Liver (tissue), 9 donors: ENCODE measurements around the gene PRDM12. TPM values are rescaled to one million over a fixed set of nuclear protein-coding genes. Genes with fewer than 3 reads are reported as not detected.

Experiments used
- DNase-seq: peaks from one replicate; pipeline ENCODE4 v3.0.0-alpha.2; 2017; ENCODE audit warnings: low spot score
- H3K27ac ChIP-seq, 2 donors: one replicate each; pipeline ENCODE4 v1.7.0; 2013; ENCODE audit warnings: inconsistent platforms in 2 of 2, low read length in 2 of 2, control low read depth in 1 of 2, low read depth in 1 of 2, mild to moderate bottlenecking in 1 of 2
- H3K27me3 ChIP-seq, 4 donors: one replicate each; pipeline versions ENCODE4 v1.6.1 to v1.7.0; 2013; ENCODE audit warnings: low read length in 3 of 4, inconsistent platforms in 1 of 4, mild to moderate bottlenecking in 1 of 4, moderate library complexity in 1 of 4; ENCODE audit not compliant: control insufficient read depth in 4 of 4, insufficient read depth in 4 of 4
- H3K36me3 ChIP-seq, 4 donors: one replicate each; pipeline versions ENCODE4 v1.6.1 to v1.7.0; 2013; ENCODE audit warnings: low read length in 3 of 4, mild to moderate bottlenecking in 3 of 4, low read depth in 1 of 4, moderate library complexity in 1 of 4; ENCODE audit not compliant: control insufficient read depth in 4 of 4, insufficient read depth in 3 of 4
- H3K4me1 ChIP-seq, 4 donors: one replicate each; pipeline versions ENCODE4 v1.6.1 to v1.7.0; 2013; ENCODE audit warnings: low read length in 3 of 4, mild to moderate bottlenecking in 3 of 4, moderate library complexity in 1 of 4; ENCODE audit not compliant: control insufficient read depth in 4 of 4, insufficient read depth in 4 of 4
- H3K4me3 ChIP-seq, 3 donors: one replicate each; pipeline versions ENCODE4 v1.6.1 to v1.7.0; 2013; ENCODE audit warnings: low read length in 3 of 3, control low read depth in 1 of 3, low read depth in 1 of 3, mild to moderate bottlenecking in 1 of 3
- H3K9ac ChIP-seq, 2 donors: one replicate each; pipeline ENCODE4 v1.7.0; 2013; ENCODE audit warnings: low read length in 2 of 2, mild to moderate bottlenecking in 2 of 2, moderate library complexity in 2 of 2, control low read depth in 1 of 2, low read depth in 1 of 2
- H3K9me3 ChIP-seq, 4 donors: one replicate each; pipeline versions ENCODE4 v1.6.1 to v1.7.0; 2013; ENCODE audit warnings: low read length in 3 of 4; ENCODE audit not compliant: control insufficient read depth in 4 of 4
- ATF3 ChIP-seq: IDR thresholded peaks from 2 replicates; pipeline ENCODE4 v1.6.1; 2016; ENCODE audit warnings: antibody characterized with exemption
- CTCF ChIP-seq: fragments of 150-350 bp; IDR thresholded peaks from 2 replicates; pipeline ENCODE4 v1.5.1; 2017; ENCODE audit warnings: improper control_type of control experiment, low read depth, low read length; ENCODE audit not compliant: missing input control
- EGR1 ChIP-seq, 2 donors: IDR thresholded peaks; 2 replicates each; pipeline ENCODE4 v1.6.1; 2016 to 2018; ENCODE audit warnings: antibody characterized with exemption in 2 of 2, low read depth in 2 of 2
- FOXA1 ChIP-seq: IDR thresholded peaks from 2 replicates; pipeline ENCODE4 v1.6.1; 2016; ENCODE audit warnings: antibody characterized with exemption
- FOXA2 ChIP-seq: IDR thresholded peaks from 2 replicates; pipeline ENCODE4 v1.6.1; 2016; ENCODE audit warnings: antibody characterized with exemption
- GABPA ChIP-seq, 2 donors: IDR thresholded peaks in 1 of 2; conservative IDR thresholded peaks in 1 of 2; 2 replicates each; pipeline ENCODE4 v1.6.1; 2016; ENCODE audit warnings: antibody characterized with exemption in 2 of 2, mild to moderate bottlenecking in 1 of 2, moderate library complexity in 1 of 2
- HNF4G ChIP-seq: IDR thresholded peaks from 2 replicates; pipeline ENCODE4 v1.6.1; 2016; ENCODE audit warnings: antibody characterized with exemption
- JUND ChIP-seq, 2 donors: IDR thresholded peaks; 2 replicates each; pipeline ENCODE4 v1.6.1; 2016; ENCODE audit warnings: antibody characterized with exemption in 2 of 2
- MAX ChIP-seq: IDR thresholded peaks from 2 replicates; pipeline ENCODE4 v1.6.1; 2016; ENCODE audit warnings: antibody characterized with exemption
- SP1 ChIP-seq: IDR thresholded peaks from 2 replicates; pipeline ENCODE4 v1.6.1; 2018; ENCODE audit warnings: antibody characterized with exemption, mild to moderate bottlenecking
- TAF1 ChIP-seq: conservative IDR thresholded peaks from 2 replicates; pipeline ENCODE4 v1.6.1; 2016; ENCODE audit warnings: antibody characterized with exemption, mild to moderate bottlenecking
- YY1 ChIP-seq: IDR thresholded peaks from 2 replicates; pipeline ENCODE4 v1.6.1; 2016; ENCODE audit warnings: antibody characterized with exemption, mild to moderate bottlenecking
- WGBS: extraction: QIAGEN DNeasy Blood & Tissue Kit; methylation state at CpG from one replicate; pipeline ENCODE4 v1.1.7; 2013; 5-methylcytosine and 5-hydroxymethylcytosine counted together
- polyA plus RNA-seq, 2 donors: library from polyadenylated mRNA; stranded (reverse) in 1 of 2; unstranded in 1 of 2; fragments of 200-250 nt in 1 of 2; fragments of >200 nt in 1 of 2; fragmentation: Nextera tagmentation in 1 of 2; extraction: Ambion mirVana in 1 of 2; gene quantifications; one replicate each; pipeline versions ENCODE4 v1.2.1 to v1.2.3, GENCODE V29; 2013 to 2015
- total RNA-seq, 2 donors: library from RNA; depleted of rRNA; stranded (reverse); fragments of >200 nt; gene quantifications; one replicate each; pipeline ENCODE4 v1.2.3, GENCODE V29; 2014
- TF ChIP-seq, protein P1 (sequence below): IDR thresholded peaks from 2 replicates; pipeline ENCODE4 v1.6.1; 2016; ENCODE audit warnings: antibody characterized with exemption
- TF ChIP-seq, protein P2 (sequence below): IDR thresholded peaks from 2 replicates; pipeline ENCODE4 v1.6.1; 2016; ENCODE audit warnings: antibody characterized with exemption, mild to moderate bottlenecking
- donor health status: healthy.
- donor health status: healthy.
- donor health status: healthy.
- donor health status: healthy.
- donor health status: healthy.

The PRDM12 gene
- total and polyA plus RNA-seq, 4 donors: 0.02 TPM; not detected in 3

- Histone ChIP-seq H3K9me3 (no peaks in the 10 kb centered on the region), H3K9ac (no peak overlapping the region), H3K4me1 (no peaks in the 10 kb centered on the region), H3K27me3 (no peaks in the 10 kb centered on the region), H3K4me3 (no peak overlapping the region), H3K36me3 (peaks cover 19 to 77% (median 41%) of the 10 kb centered on the region in 4 donors), H3K27ac (no peak overlapping the region)
- DNase-seq: no peak
- TF ChIP-seq ATF3 (no peak), TAF1 (no peak), SP1 (no peak), MAX (no peak), YY1 (no peak), HNF4G (no peak), GABPA (IDR thresholded peaks at IDR 0.05 in 1 of 2, conservative IDR thresholded peaks at IDR 0.05 in 1 of 2) (no peak), FOXA2 (no peak), JUND (IDR thresholded peaks at IDR 0.05) (no peak), CTCF (no peak), FOXA1 (no peak), EGR1 (IDR thresholded peaks at IDR 0.05; ENCODE audit: low read depth in 2 of 2) (no peak)
- TF ChIP-seq, protein P1, sequence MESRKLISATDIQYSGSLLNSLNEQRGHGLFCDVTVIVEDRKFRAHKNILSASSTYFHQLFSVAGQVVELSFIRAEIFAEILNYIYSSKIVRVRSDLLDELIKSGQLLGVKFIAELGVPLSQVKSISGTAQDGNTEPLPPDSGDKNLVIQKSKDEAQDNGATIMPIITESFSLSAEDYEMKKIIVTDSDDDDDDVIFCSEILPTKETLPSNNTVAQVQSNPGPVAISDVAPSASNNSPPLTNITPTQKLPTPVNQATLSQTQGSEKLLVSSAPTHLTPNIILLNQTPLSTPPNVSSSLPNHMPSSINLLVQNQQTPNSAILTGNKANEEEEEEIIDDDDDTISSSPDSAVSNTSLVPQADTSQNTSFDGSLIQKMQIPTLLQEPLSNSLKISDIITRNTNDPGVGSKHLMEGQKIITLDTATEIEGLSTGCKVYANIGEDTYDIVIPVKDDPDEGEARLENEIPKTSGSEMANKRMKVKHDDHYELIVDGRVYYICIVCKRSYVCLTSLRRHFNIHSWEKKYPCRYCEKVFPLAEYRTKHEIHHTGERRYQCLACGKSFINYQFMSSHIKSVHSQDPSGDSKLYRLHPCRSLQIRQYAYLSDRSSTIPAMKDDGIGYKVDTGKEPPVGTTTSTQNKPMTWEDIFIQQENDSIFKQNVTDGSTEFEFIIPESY: no peak
- TF ChIP-seq, protein P2, sequence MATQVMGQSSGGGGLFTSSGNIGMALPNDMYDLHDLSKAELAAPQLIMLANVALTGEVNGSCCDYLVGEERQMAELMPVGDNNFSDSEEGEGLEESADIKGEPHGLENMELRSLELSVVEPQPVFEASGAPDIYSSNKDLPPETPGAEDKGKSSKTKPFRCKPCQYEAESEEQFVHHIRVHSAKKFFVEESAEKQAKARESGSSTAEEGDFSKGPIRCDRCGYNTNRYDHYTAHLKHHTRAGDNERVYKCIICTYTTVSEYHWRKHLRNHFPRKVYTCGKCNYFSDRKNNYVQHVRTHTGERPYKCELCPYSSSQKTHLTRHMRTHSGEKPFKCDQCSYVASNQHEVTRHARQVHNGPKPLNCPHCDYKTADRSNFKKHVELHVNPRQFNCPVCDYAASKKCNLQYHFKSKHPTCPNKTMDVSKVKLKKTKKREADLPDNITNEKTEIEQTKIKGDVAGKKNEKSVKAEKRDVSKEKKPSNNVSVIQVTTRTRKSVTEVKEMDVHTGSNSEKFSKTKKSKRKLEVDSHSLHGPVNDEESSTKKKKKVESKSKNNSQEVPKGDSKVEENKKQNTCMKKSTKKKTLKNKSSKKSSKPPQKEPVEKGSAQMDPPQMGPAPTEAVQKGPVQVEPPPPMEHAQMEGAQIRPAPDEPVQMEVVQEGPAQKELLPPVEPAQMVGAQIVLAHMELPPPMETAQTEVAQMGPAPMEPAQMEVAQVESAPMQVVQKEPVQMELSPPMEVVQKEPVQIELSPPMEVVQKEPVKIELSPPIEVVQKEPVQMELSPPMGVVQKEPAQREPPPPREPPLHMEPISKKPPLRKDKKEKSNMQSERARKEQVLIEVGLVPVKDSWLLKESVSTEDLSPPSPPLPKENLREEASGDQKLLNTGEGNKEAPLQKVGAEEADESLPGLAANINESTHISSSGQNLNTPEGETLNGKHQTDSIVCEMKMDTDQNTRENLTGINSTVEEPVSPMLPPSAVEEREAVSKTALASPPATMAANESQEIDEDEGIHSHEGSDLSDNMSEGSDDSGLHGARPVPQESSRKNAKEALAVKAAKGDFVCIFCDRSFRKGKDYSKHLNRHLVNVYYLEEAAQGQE: no peak
- whole genome bisulfite sequencing: 98% methylated on average over 6 of the region's 6 CpGs
Measured at GRCh38 chr9:130635306-130635705, 29.1 kb upstream of the PRDM12 start.
